ENCODE data around the gene S100A12.
"Not testable (repeated sequence)": the region's sequence is repeated elsewhere in the genome, so short reads cannot be mapped to it uniquely, and the experiment has no call there.

Gene S100A12

DNA sequence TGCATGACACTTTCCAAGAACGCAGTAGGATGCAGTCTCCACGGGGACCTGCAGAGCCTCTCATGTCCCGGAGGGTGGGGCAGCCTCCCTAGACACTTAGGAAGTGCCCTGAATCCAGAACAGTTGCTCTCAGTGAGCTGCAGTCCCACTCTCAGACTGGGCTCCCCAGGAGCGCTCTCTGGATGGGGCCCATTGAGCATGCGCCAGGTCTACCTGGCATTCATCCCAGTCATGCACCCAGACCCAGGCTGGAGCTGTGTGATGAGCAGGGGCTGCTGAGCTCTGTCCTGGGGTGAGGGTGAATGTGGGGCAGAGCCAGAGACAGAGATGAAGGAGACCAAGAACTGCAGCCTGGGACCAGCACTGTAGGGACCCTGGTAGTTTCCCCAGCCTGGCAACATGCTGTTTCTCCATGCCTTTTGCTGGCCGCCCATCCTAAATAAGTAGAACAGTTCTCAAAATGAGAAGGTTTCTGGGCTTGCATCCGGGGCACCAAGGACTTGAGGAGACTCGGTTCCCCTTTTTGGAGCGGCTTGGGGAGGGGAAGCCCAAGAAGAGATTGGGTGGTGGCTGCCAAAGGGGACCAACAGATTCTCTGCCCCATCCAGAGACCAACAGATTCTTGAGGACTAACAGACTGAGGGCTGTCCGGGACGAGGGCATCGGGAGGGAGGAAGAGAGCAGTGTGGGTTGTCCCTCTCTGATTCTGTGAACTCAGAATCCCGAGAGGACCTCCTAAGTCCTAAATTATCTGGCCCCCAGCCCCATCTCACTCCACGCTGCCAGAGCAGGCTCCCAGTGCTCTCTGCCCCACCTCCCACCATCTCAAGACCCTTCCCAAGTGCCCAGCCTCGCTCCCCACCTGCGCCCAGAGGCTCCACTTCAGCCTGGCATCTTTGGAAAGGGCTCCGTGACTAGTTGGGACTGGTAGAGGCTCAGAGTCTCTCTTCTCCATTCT lies 25.8 kb downstream of the S100A12 start:
- no peak for DNase-seq

DNA sequence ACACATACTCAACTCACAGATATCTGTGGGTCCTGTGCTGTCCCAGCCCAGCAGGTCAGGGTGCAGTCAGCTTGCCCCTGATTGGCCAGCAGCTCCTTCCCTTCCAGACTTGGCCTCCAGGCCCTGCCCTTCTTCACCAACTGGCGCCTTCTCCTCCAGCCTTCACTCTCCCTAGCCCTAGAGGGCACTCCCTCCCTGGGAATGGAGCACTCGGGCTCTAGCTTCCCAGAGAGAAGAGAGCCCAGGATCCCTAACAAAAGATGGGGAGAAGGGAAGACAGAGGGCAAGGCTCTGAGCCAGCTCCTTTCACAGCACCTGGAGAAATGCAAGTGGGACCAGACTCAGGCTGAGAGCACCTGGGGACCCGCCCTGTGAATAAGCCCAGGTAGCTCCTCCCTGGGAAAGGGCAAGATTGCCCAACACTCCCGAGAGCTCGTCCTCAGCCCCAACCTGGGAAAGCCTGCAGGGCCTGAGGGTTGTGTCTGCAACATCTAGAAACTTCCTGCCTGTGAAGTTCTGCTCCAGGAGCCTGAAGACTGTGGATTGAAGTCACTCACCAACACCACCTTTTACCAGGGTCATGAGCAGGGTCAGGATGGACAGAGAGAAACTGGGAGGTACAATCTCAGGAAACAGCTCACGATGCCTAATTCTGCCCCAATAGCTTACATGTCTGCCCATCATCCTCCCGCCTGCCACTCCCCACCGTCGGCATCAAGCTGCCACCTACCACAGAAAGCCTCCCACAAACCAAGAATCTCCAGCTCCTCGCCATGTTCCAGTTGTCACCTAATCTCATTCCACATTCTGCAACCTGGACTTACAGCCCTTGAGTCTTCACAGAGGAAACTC lies 26.7 kb downstream of the S100A12 start, which contains the start of gene PGLYRP4:
Gene PGLYRP4 (minus strand): TSS at position 331 of the 852 bp plus-strand sequence. CDS start 909 bp downstream, outside the sequence.
- no peak for DNase-seq

DNA sequence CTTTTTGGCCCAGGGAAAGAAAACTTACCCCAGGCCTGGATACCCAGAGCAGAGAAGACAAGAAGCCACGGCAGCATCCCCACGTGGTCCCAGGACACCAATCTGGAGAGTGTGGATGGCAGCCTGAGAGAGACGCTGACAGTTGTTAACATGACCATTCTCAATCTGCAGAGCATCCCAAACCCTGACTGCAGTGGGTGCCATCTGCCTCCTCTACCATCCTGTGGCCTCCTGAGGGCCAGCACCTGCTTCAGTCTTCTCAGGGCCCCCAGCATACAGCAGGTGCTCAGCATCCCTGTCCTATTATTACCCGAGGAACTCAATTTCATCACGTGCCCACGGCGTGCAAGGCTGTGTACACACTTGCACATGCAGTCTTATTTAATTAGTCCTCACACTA lies 27.6 kb downstream of the S100A12 start:
- DNase-seq = no peak

DNA sequence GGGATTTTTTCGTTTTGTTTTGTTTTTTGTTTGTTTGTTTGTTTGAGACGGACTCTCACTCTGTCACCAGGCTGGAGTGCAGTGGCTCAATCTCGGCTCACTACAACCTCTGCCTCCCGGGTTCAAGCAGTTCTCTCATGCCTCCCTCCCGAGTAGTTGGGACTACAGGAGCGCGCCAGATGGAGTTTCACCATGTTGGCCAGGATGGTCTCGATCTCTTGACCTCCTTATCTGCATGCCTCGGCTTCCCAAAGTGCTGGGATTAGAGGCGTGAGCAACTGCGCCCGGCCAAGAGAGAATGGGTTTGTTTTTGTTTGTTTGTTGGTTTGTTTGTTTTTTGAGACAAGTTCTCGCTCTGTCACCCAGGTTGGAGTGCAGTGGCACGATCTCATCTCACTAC lies 28.4 kb downstream of the S100A12 start:
- DNase-seq = not testable (repeated sequence)

DNA sequence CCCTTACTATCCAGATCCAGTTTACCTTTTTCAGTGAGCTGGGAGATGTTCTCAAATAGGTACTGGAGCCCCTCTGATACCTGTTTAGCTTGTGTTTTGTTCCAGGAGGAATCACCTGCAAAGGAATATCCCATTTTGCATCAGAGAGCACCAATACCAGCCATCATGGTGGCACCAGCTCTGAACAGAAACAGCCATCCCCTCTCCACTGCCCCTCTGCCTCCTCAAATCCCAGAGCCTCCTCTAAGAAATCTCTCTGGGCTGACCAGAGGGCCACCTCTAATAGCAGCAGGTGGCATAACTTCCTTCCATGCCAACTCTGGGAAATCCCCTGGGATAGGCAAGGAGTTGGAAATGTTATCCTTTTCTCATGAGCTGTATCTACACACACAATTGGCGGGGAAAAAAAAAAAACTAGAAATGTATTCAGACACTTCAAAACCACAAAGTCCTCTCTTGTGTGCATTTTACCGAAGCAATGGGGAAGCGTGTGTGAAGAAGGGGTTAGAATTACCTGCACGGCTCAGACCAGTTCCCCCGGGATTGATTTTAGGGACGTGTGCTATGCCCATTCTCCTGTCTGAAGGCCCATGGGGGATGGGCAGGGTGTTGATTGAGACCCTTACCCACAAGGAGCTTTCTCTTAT lies 29.2 kb downstream of the S100A12 start:
- DNase-seq = no peak

- no peak for DNase-seq
Measured at GRCh38 chr1:153345187-153346076, 30.0 kb downstream of the S100A12 start.

GRCh38 chr1:153344718-153345025 lies 30.7 kb downstream of the S100A12 start:
- no peak for DNase-seq

DNA sequence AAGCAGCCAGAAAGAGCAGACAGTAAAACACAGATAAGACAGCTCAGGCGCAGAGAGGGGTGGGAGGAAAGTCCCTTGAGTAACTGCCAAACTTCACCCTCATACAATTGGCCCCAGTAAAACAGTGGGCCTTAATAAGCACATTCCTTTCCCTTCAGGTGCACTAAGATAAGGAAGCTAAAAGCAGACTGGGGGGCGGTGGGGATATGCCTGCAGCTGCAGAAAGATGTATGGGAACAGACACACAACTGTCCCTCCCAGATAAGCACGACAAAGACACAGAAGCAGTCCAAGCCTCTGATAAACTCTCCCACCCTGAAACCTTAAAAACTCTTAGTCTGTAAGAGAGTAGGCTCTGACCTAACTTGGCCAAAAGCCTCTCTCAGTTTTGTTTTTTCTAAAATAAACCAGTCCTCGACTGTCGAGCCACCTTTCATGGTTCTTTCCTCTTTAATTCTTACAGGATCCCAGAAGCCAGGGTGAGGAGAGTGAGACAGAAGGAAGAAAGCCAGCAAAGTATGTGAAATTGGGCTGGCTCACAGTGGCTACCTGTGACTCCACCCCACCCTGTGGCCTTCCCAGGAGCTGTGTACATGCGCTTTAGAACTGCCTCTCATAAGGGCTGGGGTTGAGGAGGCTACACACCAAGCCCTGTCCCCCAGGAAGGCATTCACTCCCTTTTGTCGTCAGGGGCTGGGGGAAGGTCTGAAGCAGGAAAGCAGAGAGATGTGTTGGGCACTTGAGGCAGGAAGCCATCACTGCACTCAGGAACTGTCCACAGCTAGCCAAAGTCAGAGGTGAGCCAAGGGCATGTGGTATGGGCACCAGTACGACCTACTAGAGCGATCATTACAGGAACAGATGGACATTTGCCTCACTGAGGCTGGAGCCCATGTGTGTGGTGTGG lies 31.4 kb downstream of the S100A12 start:
- DNase-seq = no peak

DNA sequence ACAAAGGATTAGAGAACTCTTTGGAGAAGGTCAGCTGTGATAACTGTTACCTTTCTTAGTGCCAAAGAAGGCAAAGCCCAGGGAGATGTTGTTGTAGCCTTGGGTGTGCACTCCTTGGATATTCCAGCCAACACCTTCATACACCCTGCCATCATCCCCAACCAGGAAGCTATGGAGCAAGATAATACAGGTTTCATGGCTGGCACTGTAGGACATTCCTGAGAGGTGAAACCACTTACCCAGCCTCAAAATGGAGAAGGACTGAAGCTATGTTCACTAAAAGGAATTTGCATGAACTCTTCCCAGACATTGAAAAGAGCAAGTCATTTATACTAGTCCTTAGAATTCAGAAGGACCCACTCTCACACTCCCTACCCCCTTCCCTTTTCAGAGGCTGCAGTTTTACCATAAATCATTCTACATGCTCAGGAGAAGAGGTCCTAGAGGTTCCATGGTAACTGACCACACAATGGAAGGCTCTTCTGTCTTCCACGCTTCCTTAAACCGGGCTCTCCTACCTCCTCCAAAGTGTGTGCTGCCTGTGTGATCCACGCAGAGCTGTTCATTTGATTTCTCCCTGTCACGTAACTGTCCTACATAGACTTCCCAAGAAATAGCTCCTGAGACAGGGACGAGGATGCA lies 32.3 kb downstream of the S100A12 start:
- no peak for DNase-seq

GRCh38 chr1:153342178-153342577 lies 33.2 kb downstream of the S100A12 start:
- no peak for DNase-seq

- no peak for DNase-seq
Measured at GRCh38 chr1:153341431-153341934, 33.9 kb downstream of the S100A12 start.

GRCh38 chr1:153340356-153340755 lies 35.1 kb downstream of the S100A12 start:
- no peak for DNase-seq

- no peak for DNase-seq
Measured at GRCh38 chr1:153339802-153340201, 35.6 kb downstream of the S100A12 start.

GRCh38 chr1:153337980-153338853 lies 37.2 kb downstream of the S100A12 start:
- DNase-seq = no peak

- DNase-seq = no peak
Measured at GRCh38 chr1:153336650-153337049, 38.8 kb downstream of the S100A12 start.

DNA sequence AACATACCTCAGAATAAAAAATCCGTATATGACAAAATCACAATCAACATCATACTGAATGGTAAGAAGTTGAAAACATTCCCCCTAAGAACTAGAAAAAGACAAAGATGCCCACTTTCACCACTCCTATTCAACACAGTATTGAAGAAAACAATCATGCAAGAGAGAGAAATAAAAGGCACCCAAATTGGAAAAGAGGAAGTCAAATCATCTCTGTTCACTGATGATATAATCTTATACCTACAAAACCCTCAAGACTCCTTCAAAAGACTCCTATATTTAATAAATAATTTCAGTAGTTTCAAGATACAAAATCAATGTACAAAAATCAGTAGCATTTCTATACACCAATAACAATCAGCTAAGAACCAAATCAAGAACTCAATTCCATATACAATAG lies 41.5 kb downstream of the S100A12 start:
- no peak for DNase-seq

GRCh38 chr1:153324912-153325311 lies 50.5 kb downstream of the S100A12 start:
- no peak for DNase-seq

Measured in GOT3 (cell line).